Lung (tissue), 12 donors: ENCODE results near the gene GPR155. TPM values are rescaled to one million over a fixed set of nuclear protein-coding genes. Genes with fewer than 3 reads are reported as not detected.

ENCODE experiments used
- ATAC-seq: fragments of 200-7000 bp; cut with Tn5 transposase; one replicate; pipeline ENCODE4 v1.9.1; 2020; ENCODE audit warnings: moderate number of reproducible peaks; ENCODE audit not compliant: insufficient read depth, low FRiP score
- DNase-seq, 3 donors: peaks; one replicate each; pipeline ENCODE4 v3.0.0-alpha.2; 2013 to 2017
- H3K27ac ChIP-seq, 2 donors: one replicate each; pipeline ENCODE4 v1.5.1; 2013; ENCODE audit warnings: mild to moderate bottlenecking in 2 of 2, moderate library complexity in 2 of 2, control low read depth in 1 of 2, inconsistent platforms in 1 of 2, low read depth in 1 of 2, low read length in 1 of 2
- H3K27me3 ChIP-seq, 3 donors: one replicate each; pipeline ENCODE4 v1.5.1; 2013; ENCODE audit warnings: low read length in 2 of 3; ENCODE audit not compliant: control insufficient read depth in 3 of 3, insufficient read depth in 3 of 3
- H3K36me3 ChIP-seq, 4 donors: one replicate each; pipeline ENCODE4 v1.5.1; 2013; ENCODE audit warnings: low read length in 4 of 4, mild to moderate bottlenecking in 1 of 4, moderate library complexity in 1 of 4; ENCODE audit not compliant: control insufficient read depth in 4 of 4, insufficient read depth in 4 of 4
- H3K4me1 ChIP-seq, 5 donors: one replicate each; pipeline ENCODE4 v1.5.1; 2013; ENCODE audit warnings: low read length in 5 of 5, mild to moderate bottlenecking in 2 of 5, moderate library complexity in 1 of 5; ENCODE audit not compliant: control insufficient read depth in 5 of 5, insufficient read depth in 5 of 5
- H3K4me3 ChIP-seq: one replicate; pipeline ENCODE4 v1.5.1; 2013; ENCODE audit warnings: mild to moderate bottlenecking, control low read depth, moderate library complexity
- H3K9ac ChIP-seq, 2 donors: one replicate each; pipeline ENCODE4 v1.5.1; 2013; ENCODE audit warnings: low read length in 2 of 2, control low read depth in 1 of 2; ENCODE audit not compliant: insufficient read depth in 1 of 2
- H3K9me3 ChIP-seq, 4 donors: one replicate each; pipeline ENCODE4 v1.5.1; 2013; ENCODE audit warnings: low read length in 3 of 4, mild to moderate bottlenecking in 1 of 4, moderate library complexity in 1 of 4; ENCODE audit not compliant: control insufficient read depth in 4 of 4, insufficient read depth in 3 of 4
- WGBS, 2 donors: extraction: QIAGEN DNeasy Blood & Tissue Kit; methylation state at CpG; one replicate each; pipeline ENCODE4 v1.1.7; 2013; 5-methylcytosine and 5-hydroxymethylcytosine counted together
- polyA plus RNA-seq, 2 donors: library from polyadenylated mRNA; stranded (reverse); fragments of 200-250 nt; gene quantifications; one replicate each; pipeline ENCODE4 v1.2.1, GENCODE V29; 2013
- total RNA-seq, 2 donors: library from RNA; depleted of rRNA in 1 of 2; stranded (reverse); fragments of >200 nt in 1 of 2; gene quantifications; one replicate each; pipeline ENCODE4 v1.2.1, GENCODE V29; 2014 to 2021
- TF ChIP-seq, protein P1 (sequence below): IDR thresholded peaks from 2 replicates; pipeline ENCODE4 v1.5.1; 2012; ENCODE audit warnings: mild to moderate bottlenecking; ENCODE audit errors: control extremely low read depth, extremely low read depth
- donor health status: control.
- donor health status: control.
- donor health status: Bipolar disorder and iron deficiency.
- donor health status: healthy.
- donor health status: DM: yes; HTN: yes; CAD: no.

The GPR155 gene
- total and polyA plus RNA-seq, 4 donors, result 0.65 to 5.7 (median 2.5) TPM

DNA sequence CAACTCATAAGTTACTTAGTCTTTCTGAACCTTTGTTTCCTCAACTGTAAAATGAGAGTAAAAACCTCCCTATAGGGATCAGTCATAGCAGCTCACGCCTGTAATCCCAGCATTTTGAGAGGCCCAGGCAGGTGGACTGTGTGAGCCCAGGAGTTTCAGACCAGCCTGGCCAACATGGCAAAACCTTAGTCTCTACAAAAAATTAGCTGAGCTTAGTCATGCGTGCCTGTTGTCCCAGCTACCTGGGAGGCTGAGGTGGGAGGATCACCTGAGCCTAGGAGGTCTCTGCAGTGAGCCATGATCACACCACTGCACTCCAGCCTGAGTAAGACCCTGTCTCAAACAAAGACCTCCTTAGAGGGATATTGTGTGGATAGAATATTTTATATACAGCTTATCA, 2.3 kb downstream of the GPR155 start:
- peaks cover 0 to 3% (median 0%) of the 10 kb centered on the region in 4 donors for H3K36me3 ChIP-seq
- H3K27me3 ChIP-seq, result no peaks in the 10 kb centered on the region
- 94% methylated on average over 2 of the region's 2 CpGs for WGBS, 2 donors
- no peak overlapping the region for H3K4me3 ChIP-seq
- peaks cover 0 to 11% (median 0%) of the 10 kb centered on the region in 5 donors for H3K4me1 ChIP-seq
- H3K27ac ChIP-seq, result no peak overlapping the region
- no peak overlapping the region for H3K9ac ChIP-seq
- H3K9me3 ChIP-seq, result no peaks in the 10 kb centered on the region
- TF ChIP-seq, protein P1, sequence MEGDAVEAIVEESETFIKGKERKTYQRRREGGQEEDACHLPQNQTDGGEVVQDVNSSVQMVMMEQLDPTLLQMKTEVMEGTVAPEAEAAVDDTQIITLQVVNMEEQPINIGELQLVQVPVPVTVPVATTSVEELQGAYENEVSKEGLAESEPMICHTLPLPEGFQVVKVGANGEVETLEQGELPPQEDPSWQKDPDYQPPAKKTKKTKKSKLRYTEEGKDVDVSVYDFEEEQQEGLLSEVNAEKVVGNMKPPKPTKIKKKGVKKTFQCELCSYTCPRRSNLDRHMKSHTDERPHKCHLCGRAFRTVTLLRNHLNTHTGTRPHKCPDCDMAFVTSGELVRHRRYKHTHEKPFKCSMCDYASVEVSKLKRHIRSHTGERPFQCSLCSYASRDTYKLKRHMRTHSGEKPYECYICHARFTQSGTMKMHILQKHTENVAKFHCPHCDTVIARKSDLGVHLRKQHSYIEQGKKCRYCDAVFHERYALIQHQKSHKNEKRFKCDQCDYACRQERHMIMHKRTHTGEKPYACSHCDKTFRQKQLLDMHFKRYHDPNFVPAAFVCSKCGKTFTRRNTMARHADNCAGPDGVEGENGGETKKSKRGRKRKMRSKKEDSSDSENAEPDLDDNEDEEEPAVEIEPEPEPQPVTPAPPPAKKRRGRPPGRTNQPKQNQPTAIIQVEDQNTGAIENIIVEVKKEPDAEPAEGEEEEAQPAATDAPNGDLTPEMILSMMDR, result no peak
- ATAC-seq (no peak), DNase-seq (no peak)

DNA sequence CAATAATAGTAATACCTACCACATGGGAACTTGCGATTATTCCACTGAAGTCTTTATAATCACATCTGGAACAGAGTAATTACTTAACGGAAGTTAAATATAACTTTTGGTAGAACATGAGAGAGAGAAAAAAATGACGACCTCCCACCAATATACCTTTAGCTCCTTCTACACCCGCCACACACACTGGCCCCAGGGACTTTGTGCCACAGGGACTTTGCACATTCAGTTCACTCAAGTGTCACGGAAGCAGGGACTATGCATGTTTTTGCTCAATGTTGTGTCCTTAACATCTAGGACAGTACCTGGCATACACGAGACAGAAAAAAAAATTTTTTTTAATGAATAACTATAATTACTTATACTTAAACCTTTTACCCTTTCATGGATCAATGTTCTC, 4.0 kb downstream of the GPR155 start:
- DNase-seq, result no peak

DNA sequence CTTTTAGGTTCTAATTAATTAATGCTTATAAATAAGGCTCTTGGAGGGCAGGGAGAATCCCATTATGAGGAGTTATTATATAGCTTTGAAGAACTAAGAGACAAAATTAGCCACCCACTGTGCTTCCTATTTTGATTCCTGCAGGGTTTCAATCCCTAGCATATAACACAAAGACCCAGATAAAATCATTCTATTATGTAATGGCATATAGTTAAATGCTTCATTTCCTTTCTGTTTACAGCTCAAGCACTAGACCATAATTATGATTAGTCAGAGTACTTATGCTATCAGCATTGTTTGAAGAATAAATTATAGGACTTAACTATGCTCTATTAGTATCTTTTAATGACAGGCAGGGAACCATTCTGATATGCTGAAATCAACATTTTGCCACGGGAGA, 9.1 kb downstream of the GPR155 start:
- no peaks in the 10 kb centered on the region for H3K4me1 ChIP-seq
- H3K36me3 ChIP-seq, result peaks cover 0 to 3% (median 1%) of the 10 kb centered on the region in 4 donors
- DNase-seq, result no peak
- TF ChIP-seq, protein P1, result no peak
- H3K9ac ChIP-seq, result no peak overlapping the region
- no peak overlapping the region for H3K4me3 ChIP-seq
- 89 to 91% methylated on average over 1 of the region's 1 CpG for WGBS, 2 donors
- no peaks in the 10 kb centered on the region for H3K27me3 ChIP-seq
- ATAC-seq, result no peak
- no peaks in the 10 kb centered on the region for H3K9me3 ChIP-seq
- H3K27ac ChIP-seq, result no peak overlapping the region

More for the DNA sequence above, 4.0 kb downstream of the GPR155 start:
- 97 to 98% methylated on average over 6 of the region's 6 CpGs for WGBS, 2 donors
- peaks cover 0 to 3% (median 0%) of the 10 kb centered on the region in 4 donors for H3K36me3 ChIP-seq
- no peaks in the 10 kb centered on the region for H3K27me3 ChIP-seq
- H3K27ac ChIP-seq, result no peak overlapping the region
- H3K9ac ChIP-seq, result no peak overlapping the region
- TF ChIP-seq, protein P1, result no peak
- H3K4me1 ChIP-seq, result peaks cover 0 to 11% (median 0%) of the 10 kb centered on the region in 5 donors
- no peaks in the 10 kb centered on the region for H3K9me3 ChIP-seq
- ATAC-seq, result no peak
- no peak overlapping the region for H3K4me3 ChIP-seq

DNA sequence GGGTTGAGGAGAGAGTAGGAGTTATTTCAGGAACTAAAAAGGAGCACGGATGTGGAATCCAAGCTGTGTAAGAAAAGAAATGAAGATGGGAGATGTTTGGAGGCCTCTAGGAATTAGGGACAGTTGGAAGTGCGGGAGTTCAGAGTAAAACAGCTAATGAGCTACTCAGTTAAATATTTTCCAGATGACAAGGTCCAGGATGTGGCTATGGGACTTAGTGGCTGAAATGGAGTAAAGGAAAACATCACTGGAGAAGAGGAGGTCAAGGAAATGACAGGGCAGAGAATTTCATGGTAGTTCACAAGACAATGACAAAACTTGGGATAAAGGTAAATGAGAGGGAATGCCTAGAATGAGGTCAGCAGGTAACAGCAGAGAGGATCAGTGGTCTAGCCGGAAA, 13.0 kb downstream of the GPR155 start:
- 89 to 92% methylated on average over 3 of the region's 3 CpGs for WGBS, 2 donors
- Histone ChIP-seq H3K27ac (no peak overlapping the region), H3K4me1 (no peaks in the 10 kb centered on the region), H3K36me3 (peaks cover 0 to 4% (median 0%) of the 10 kb centered on the region in 4 donors), H3K9ac (no peak overlapping the region), H3K27me3 (no peaks in the 10 kb centered on the region), H3K9me3 (no peaks in the 10 kb centered on the region), H3K4me3 (no peak overlapping the region)
- ATAC-seq (no peak), DNase-seq (no peak)
- TF ChIP-seq, protein P1, result no peak
